HEK293T (cell line): ENCODE data around the gene PHYH.
"Not testable (repeated sequence)": the region's sequence is repeated elsewhere in the genome, so short reads cannot be mapped to it uniquely, and the experiment has no call there.

Experiments
- CTCF ChIA-PET: fragments of 350-600 bp; formaldehyde crosslinking; extraction: SDS; loops from one replicate; lab custom pipeline; 2021; ENCODE audit warnings: antibody characterized with exemption, inconsistent platforms; lab: Yijun Ruan, JAX
- POLR2A ChIA-PET: fragments of 350-600 bp; formaldehyde crosslinking; extraction: SDS; loops from one replicate; lab custom pipeline; 2020; ENCODE audit warnings: antibody characterized with exemption, inconsistent platforms; lab: Yijun Ruan, JAX
- DNase-seq: peaks from one replicate; pipeline ENCODE4 v3.0.0; 2012; ENCODE audit warnings: mixed read lengths; ENCODE audit errors: extremely low spot score
- ARNT ChIP-seq: fragments of 450-650 bp; IDR thresholded peaks from 2 replicates; pipeline ENCODE4 v1.6.1; 2017; ENCODE audit warnings: mild to moderate bottlenecking
- BHLHE40 ChIP-seq: fragments of 450-650 bp; IDR thresholded peaks from 2 replicates; pipeline ENCODE4 v1.6.1; 2016; ENCODE audit warnings: mild to moderate bottlenecking, moderate library complexity, borderline replicate concordance
- CTBP1 ChIP-seq: fragments of 450-650 bp; IDR thresholded peaks from 2 replicates; pipeline ENCODE4 v1.6.1; 2016; ENCODE audit warnings: borderline replicate concordance
- ELF4 ChIP-seq: fragments of 450-650 bp; IDR thresholded peaks from 2 replicates; pipeline ENCODE4 v1.6.1; 2017; ENCODE audit warnings: antibody characterized with exemption
- FOXA1 ChIP-seq: fragments of 450-650 bp; IDR thresholded peaks from 2 replicates; pipeline ENCODE4 v1.6.1; 2016; ENCODE audit warnings: mild to moderate bottlenecking
- FOXK2 ChIP-seq: fragments of 450-650 bp; IDR thresholded peaks from 2 replicates; pipeline ENCODE4 v1.6.1; 2016; ENCODE audit warnings: mild to moderate bottlenecking
- FOXM1 ChIP-seq: fragments of 450-650 bp; IDR thresholded peaks from 2 replicates; pipeline ENCODE4 v1.6.1; 2017; ENCODE audit warnings: mild to moderate bottlenecking, borderline replicate concordance
- HDGF ChIP-seq: fragments of 450-650 bp; IDR thresholded peaks from 2 replicates; pipeline ENCODE4 v1.6.1; 2017; ENCODE audit warnings: antibody characterized with exemption, borderline replicate concordance
- L3MBTL2 ChIP-seq: fragments of 450-650 bp; conservative IDR thresholded peaks from 2 replicates; pipeline ENCODE4 v1.6.1; 2016; ENCODE audit warnings: mild to moderate bottlenecking
- LEF1 ChIP-seq: fragments of 450-650 bp; IDR thresholded peaks from 2 replicates; pipeline ENCODE4 v1.6.1; 2017; ENCODE audit warnings: mild to moderate bottlenecking, borderline replicate concordance
- NFRKB ChIP-seq: fragments of 450-650 bp; IDR thresholded peaks from 2 replicates; pipeline ENCODE4 v1.6.1; 2016; ENCODE audit warnings: mild to moderate bottlenecking, moderate library complexity
- PKNOX1 ChIP-seq: fragments of 450-650 bp; IDR thresholded peaks from 2 replicates; pipeline ENCODE4 v1.6.1; 2016
- SP1 ChIP-seq: fragments of 450-650 bp; IDR thresholded peaks from 2 replicates; pipeline ENCODE4 v1.6.1; 2017
- SUZ12 ChIP-seq: fragments of 450-650 bp; IDR thresholded peaks from 2 replicates; pipeline ENCODE4 v1.6.1; 2016; ENCODE audit warnings: mild to moderate bottlenecking
- TARDBP ChIP-seq: fragments of 450-650 bp; IDR thresholded peaks from 2 replicates; pipeline ENCODE4 v1.6.1; 2016
- ZNF384 ChIP-seq: fragments of 450-650 bp; IDR thresholded peaks from 2 replicates; pipeline ENCODE4 v1.6.1; 2016

PHYH gene

GRCh38 chr10:13334556-13334955 is 34.7 kb upstream of the PHYH start:
- CTCF ChIA-PET: no interaction called here
- TF ChIP-seq L3MBTL2 (no peak), LEF1 (no peak), ARNT (no peak), PKNOX1 (no peak), SUZ12 (no peak)
- DNase-seq: no peak
- POLR2A ChIA-PET: no interaction called here

- ChIA-PET CTCF (no interaction called here), POLR2A (no interaction called here)
- DNase-seq: no peak
- TF ChIP-seq PKNOX1 (no peak), ARNT (no peak), L3MBTL2 (no peak), ZNF384 (no peak), SUZ12 (no peak), FOXA1 (no peak), SP1 (no peak), FOXM1 (no peak), CTBP1 (no peak), FOXK2 (no peak), TARDBP (no peak), ELF4 (no peak)
Measured at GRCh38 chr10:13331646-13332045, 31.8 kb upstream of the PHYH start.

- POLR2A ChIA-PET, CTCF ChIA-PET, DNase-seq: not testable (repeated sequence)
Measured at GRCh38 chr10:13330980-13331379, 31.1 kb upstream of the PHYH start.

- no peak for DNase-seq
- POLR2A ChIA-PET: interaction anchor here (0.9 kb wide), 1 partner anchor 14 kb away, joined by 3 read pairs; no protein-coding TSS in a partner anchor
- TF ChIP-seq TARDBP: no peak
- TF ChIP-seq BHLHE40: no peak
- no peak for TF ChIP-seq ZNF384
- no peak for TF ChIP-seq FOXA1
- TF ChIP-seq CTBP1: no peak
- TF ChIP-seq NFRKB: no peak
- no peak for TF ChIP-seq HDGF
- no peak for TF ChIP-seq PKNOX1
- no peak for TF ChIP-seq ELF4
- no peak for TF ChIP-seq L3MBTL2
- TF ChIP-seq FOXM1: no peak
- TF ChIP-seq ARNT: no peak
- no peak for TF ChIP-seq LEF1
- no peak for TF ChIP-seq FOXK2
- CTCF ChIA-PET: no interaction called here
Measured at GRCh38 chr10:13329565-13329964, 29.7 kb upstream of the PHYH start.

GRCh38 chr10:13328613-13329012 is 28.7 kb upstream of the PHYH start:
- ChIA-PET CTCF (no interaction called here), POLR2A (interaction anchor here (0.9 to 1.1 kb wide), 2 partner anchors 15 to 20 kb away, joined by 3 read pairs; no protein-coding TSS in a partner anchor)
- DNase-seq: no peak
- TF ChIP-seq NFRKB (no peak), HDGF (no peak), LEF1 (no peak)

- TF ChIP-seq BHLHE40: no peak
- no peak for TF ChIP-seq ARNT
- TF ChIP-seq CTBP1: no peak
- TF ChIP-seq SUZ12: no peak
- TF ChIP-seq ZNF384: no peak
- TF ChIP-seq SP1: no peak
- no peak for TF ChIP-seq FOXA1
- DNase-seq: no peak
- POLR2A ChIA-PET: interaction anchor here (1.1 kb wide), 1 partner anchor 21 kb away, joined by 3 read pairs; no protein-coding TSS in a partner anchor
- CTCF ChIA-PET: no interaction called here
Measured at GRCh38 chr10:13328126-13328525, 28.3 kb upstream of the PHYH start.

GRCh38 chr10:13327534-13327933 is 27.7 kb upstream of the PHYH start:
- CTCF ChIA-PET: no interaction called here
- no peak for DNase-seq
- TF ChIP-seq BHLHE40: no peak
- TF ChIP-seq LEF1: no peak
- no peak for TF ChIP-seq SP1
- TF ChIP-seq ARNT: no peak
- no peak for TF ChIP-seq NFRKB
- TF ChIP-seq ELF4: no peak
- no peak for TF ChIP-seq FOXM1
- TF ChIP-seq FOXA1: no peak
- TF ChIP-seq PKNOX1: no peak
- no peak for TF ChIP-seq ZNF384
- no peak for TF ChIP-seq SUZ12
- no peak for TF ChIP-seq CTBP1
- TF ChIP-seq L3MBTL2: no peak
- TF ChIP-seq HDGF: no peak
- TF ChIP-seq FOXK2: no peak
- TF ChIP-seq TARDBP: no peak
- POLR2A ChIA-PET: no interaction called here
